ENCODE results near the gene ABHD4.

ABHD4 gene

DNA sequence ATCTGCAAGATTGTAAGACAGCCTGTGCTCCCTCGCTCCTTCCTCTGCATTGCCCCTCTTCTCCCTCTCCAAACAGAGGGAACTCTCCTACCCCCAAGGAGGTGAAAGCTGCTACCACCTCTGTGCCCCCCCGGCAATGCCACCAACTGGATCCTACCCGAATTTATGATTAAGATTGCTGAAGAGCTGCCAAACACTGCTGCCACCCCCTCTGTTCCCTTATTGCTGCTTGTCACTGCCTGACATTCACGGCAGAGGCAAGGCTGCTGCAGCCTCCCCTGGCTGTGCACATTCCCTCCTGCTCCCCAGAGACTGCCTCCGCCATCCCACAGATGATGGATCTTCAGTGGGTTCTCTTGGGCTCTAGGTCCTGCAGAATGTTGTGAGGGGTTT lies 46.5 kb upstream of the ABHD4 start:
- Histone ChIP-seq H4K20me1 (ENCODE audit: insufficient read depth, low read length) (no peaks in the 10 kb centered on the region), H3K27ac (ENCODE audit: low read length) (no peak overlapping the region), H3K4me3 (ENCODE audit: low read length) (no peak overlapping the region), H3K9ac (ENCODE audit: low read length) (no peak overlapping the region), H3K36me3 (replicated peaks; ENCODE audit: insufficient read depth, low read length) (no peaks in the 10 kb centered on the region), H3K9me3 (replicated peaks; ENCODE audit: insufficient read depth, low read length) (no peaks in the 10 kb centered on the region), H3K4me2 (ENCODE audit: low read depth, low read length) (no peak overlapping the region), H2AFZ (ENCODE audit: low read length) (no peak overlapping the region), H3K79me2 (ENCODE audit: low read length) (no peaks in the 10 kb centered on the region), H3K27me3 (replicated peaks; ENCODE audit: insufficient read depth, low read length) (no peaks in the 10 kb centered on the region), H3F3A (ENCODE audit: insufficient read depth, low read length) (peaks cover 11% of the 10 kb centered on the region), H3K9me2 (replicated peaks; ENCODE audit: insufficient read depth, low read length) (no peaks in the 10 kb centered on the region), H3K4me1 (ENCODE audit: low read length) (peaks cover 12% of the 10 kb centered on the region)
- no peak for TF ChIP-seq EZH2 (optimal IDR thresholded peaks at IDR 0.05; ENCODE audit: low read depth, low read length)
- TF ChIP-seq CTCF (IDR thresholded peaks at IDR 0.05; ENCODE audit: low read length) = no peak
- TF ChIP-seq EZH2phosphoT487 (IDR thresholded peaks at IDR 0.05; ENCODE audit: low read length) = no peak
- DNase-seq = no peak

DNA sequence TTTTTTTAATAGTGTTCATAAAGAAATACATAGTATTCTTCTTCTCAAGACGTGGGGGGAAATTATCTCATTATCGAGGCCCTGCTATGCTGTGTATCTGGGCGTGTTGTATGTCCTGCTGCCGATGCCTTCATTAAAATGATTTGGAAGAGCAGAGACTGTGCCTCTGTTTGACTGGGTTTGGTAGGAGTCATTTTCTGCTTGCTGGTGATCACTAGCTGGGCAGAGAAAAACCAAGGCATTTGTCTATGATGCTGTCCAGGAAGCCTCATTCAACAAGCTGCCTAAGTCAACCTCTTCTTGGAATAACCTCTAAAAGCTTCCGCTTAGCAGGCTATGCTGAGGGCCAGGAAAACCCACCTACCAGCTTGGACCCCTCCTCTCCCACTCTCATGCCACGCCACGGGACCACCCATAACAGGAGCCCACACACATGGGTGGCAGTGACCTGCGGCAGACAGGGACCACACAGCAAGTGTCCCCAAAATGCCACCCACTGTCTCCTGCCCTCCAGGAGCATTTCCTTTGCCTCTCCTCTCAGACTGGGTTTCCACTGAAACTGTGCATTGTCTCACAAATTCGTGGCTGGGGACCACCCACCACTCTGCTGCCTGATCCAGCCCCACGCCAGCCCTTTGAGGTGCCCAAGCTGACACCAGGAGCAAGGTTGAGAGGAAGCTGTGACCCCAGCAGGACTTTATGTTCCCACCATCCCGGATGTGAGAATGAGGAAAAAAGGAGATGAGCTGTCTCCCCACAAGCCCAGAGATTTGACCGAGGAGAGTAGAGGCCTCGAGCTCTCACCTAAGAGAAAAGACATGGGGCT lies 45.9 kb upstream of the ABHD4 start:
- Histone ChIP-seq H3F3A (ENCODE audit: insufficient read depth, low read length) (peaks cover 11% of the 10 kb centered on the region), H3K4me1 (ENCODE audit: low read length) (peaks cover 12% of the 10 kb centered on the region), H3K27me3 (replicated peaks; ENCODE audit: insufficient read depth, low read length) (no peaks in the 10 kb centered on the region), H3K9me3 (replicated peaks; ENCODE audit: insufficient read depth, low read length) (no peaks in the 10 kb centered on the region), H4K20me1 (ENCODE audit: insufficient read depth, low read length) (no peaks in the 10 kb centered on the region), H2AFZ (ENCODE audit: low read length) (no peak overlapping the region), H3K9me2 (replicated peaks; ENCODE audit: insufficient read depth, low read length) (no peaks in the 10 kb centered on the region), H3K36me3 (replicated peaks; ENCODE audit: insufficient read depth, low read length) (no peaks in the 10 kb centered on the region), H3K4me2 (ENCODE audit: low read depth, low read length) (no peak overlapping the region), H3K79me2 (ENCODE audit: low read length) (no peaks in the 10 kb centered on the region), H3K27ac (ENCODE audit: low read length) (no peak overlapping the region), H3K9ac (ENCODE audit: low read length) (no peak overlapping the region), H3K4me3 (ENCODE audit: low read length) (no peak overlapping the region)
- TF ChIP-seq CTCF (IDR thresholded peaks at IDR 0.05; ENCODE audit: low read length) (no peak), EZH2phosphoT487 (IDR thresholded peaks at IDR 0.05; ENCODE audit: low read length) (no peak), EZH2 (optimal IDR thresholded peaks at IDR 0.05; ENCODE audit: low read depth, low read length) (no peak)
- no peak for DNase-seq

- H3K9ac ChIP-seq (ENCODE audit: low read length) = no peak overlapping the region
- H3K36me3 ChIP-seq (replicated peaks; ENCODE audit: insufficient read depth, low read length) = no peaks in the 10 kb centered on the region
- H4K20me1 ChIP-seq (ENCODE audit: insufficient read depth, low read length) = no peaks in the 10 kb centered on the region
- no peaks in the 10 kb centered on the region for H3K9me3 ChIP-seq (replicated peaks; ENCODE audit: insufficient read depth, low read length)
- no peak overlapping the region for H3K4me3 ChIP-seq (ENCODE audit: low read length)
- H3K27ac ChIP-seq (ENCODE audit: low read length) = no peak overlapping the region
- H3K4me1 ChIP-seq (ENCODE audit: low read length) = peaks cover 17% of the 10 kb centered on the region
- H2AFZ ChIP-seq (ENCODE audit: low read length) = no peak overlapping the region
- DNase-seq = no peak
- TF ChIP-seq CTCF (IDR thresholded peaks at IDR 0.05; ENCODE audit: low read length) (no peak), EZH2 (optimal IDR thresholded peaks at IDR 0.05; ENCODE audit: low read depth, low read length) (no peak), EZH2phosphoT487 (IDR thresholded peaks at IDR 0.05; ENCODE audit: low read length) (no peak)
- no peaks in the 10 kb centered on the region for H3K9me2 ChIP-seq (replicated peaks; ENCODE audit: insufficient read depth, low read length)
- H3F3A ChIP-seq (ENCODE audit: insufficient read depth, low read length) = peaks cover 11% of the 10 kb centered on the region
- H3K27me3 ChIP-seq (replicated peaks; ENCODE audit: insufficient read depth, low read length) = no peaks in the 10 kb centered on the region
- H3K79me2 ChIP-seq (ENCODE audit: low read length) = no peaks in the 10 kb centered on the region
- no peak overlapping the region for H3K4me2 ChIP-seq (ENCODE audit: low read depth, low read length)
Measured at GRCh38 chr14:22552827-22553076, 45.3 kb upstream of the ABHD4 start.

Data from MM.1S (cell line).